K562 (cell line): ENCODE results near the gene DIP2C.

ENCODE experiments used
- CBX5 ChIP-seq: IDR thresholded peaks from 2 replicates; pipeline ENCODE4 v1.6.1; 2014; ENCODE audit warnings: low read depth, borderline replicate concordance
- MCM2 ChIP-seq: fragments of 450-650 bp; IDR thresholded peaks from 2 replicates; pipeline ENCODE4 v1.6.1; 2017; ENCODE audit warnings: low read depth, mild to moderate bottlenecking
- NFRKB ChIP-seq: fragments of 450-650 bp; IDR thresholded peaks from 2 replicates; pipeline ENCODE4 v1.6.1; 2016; ENCODE audit warnings: low read depth
- POLR2A ChIP-seq: fragments of 450-650 bp; conservative IDR thresholded peaks from 2 replicates; pipeline ENCODE4 v1.6.1; 2016
- THAP7 ChIP-seq: fragments of 250-450 bp; sonication (Bioruptor Pico); IDR thresholded peaks from 2 replicates; pipeline ENCODE4 v1.5.0; 2021
- ZNF354B ChIP-seq: fragments of 250-450 bp; sonication (Bioruptor Pico); IDR thresholded peaks from 2 replicates; pipeline ENCODE4 v1.4.0; 2020
- ZNF551 ChIP-seq: fragments of 250-450 bp; sonication (Bioruptor Pico); IDR thresholded peaks from 2 replicates; pipeline ENCODE4 v1.5.0; 2021; ENCODE audit warnings: mild to moderate bottlenecking, moderate library complexity
- TF ChIP-seq, protein P1 (sequence below), 2 experiments: fragments of 450-650 bp; formaldehyde crosslinking in 1 of 2; IDR thresholded peaks; 2 replicates each; pipeline versions ENCODE4 v1.4.0 to v1.6.1; 2014 to 2020; ENCODE audit warnings: mild to moderate bottlenecking in 2 of 2, borderline replicate concordance in 1 of 2, low read depth in 1 of 2
- TF ChIP-seq, protein P2 (sequence below): fragments of 250-450 bp; sonication (Bioruptor Pico); IDR thresholded peaks from 2 replicates; pipeline ENCODE4 v1.8.0; 2021; ENCODE audit warnings: moderate library complexity, mild to moderate bottlenecking, inconsistent platforms
- TF ChIP-seq, protein P3 (sequence below), 3 experiments: IDR thresholded peaks in 2 of 3; conservative IDR thresholded peaks in 1 of 3; 2 replicates each; pipeline ENCODE4 v1.5.1; 2011 to 2012; ENCODE audit warnings: low read length in 3 of 3, mild to moderate bottlenecking in 3 of 3, control low read depth in 2 of 3, improper control_type of control experiment in 1 of 3, inconsistent platforms in 1 of 3, low read depth in 1 of 3, mixed read lengths in 1 of 3, moderate library complexity in 1 of 3; ENCODE audit not compliant: insufficient read depth in 2 of 3
- TF ChIP-seq, protein P4 (sequence below): sonication (generic); formaldehyde crosslinking; IDR thresholded peaks from 2 replicates; pipeline ENCODE4 v1.9.0; 2022; ENCODE audit warnings: mild to moderate bottlenecking, missing genetic modification reagents

DNA sequence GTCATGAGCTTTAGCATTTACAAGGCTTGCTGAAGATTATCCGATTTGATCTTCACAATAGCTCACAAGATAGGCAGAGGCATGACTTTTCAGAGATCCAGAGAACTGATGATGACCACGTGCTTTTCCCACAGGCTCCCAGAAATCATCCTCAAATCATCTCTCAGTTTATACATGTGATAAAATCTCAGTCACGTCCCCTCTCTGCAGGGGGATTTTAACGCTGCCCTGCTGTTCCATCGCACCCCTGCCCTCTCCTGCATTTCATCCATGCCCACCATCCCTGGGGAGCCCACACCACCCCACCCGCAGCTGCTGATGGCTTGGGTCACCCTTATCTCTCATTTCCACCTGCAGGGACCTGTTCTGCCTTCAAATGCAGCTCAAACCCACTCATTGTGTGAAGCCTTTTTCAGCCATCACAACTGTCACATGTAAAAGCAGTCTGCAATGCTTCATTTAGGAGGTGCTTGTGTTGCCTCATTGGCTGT lies 141.8 kb downstream of the DIP2C start:
- TF ChIP-seq, protein P1, sequence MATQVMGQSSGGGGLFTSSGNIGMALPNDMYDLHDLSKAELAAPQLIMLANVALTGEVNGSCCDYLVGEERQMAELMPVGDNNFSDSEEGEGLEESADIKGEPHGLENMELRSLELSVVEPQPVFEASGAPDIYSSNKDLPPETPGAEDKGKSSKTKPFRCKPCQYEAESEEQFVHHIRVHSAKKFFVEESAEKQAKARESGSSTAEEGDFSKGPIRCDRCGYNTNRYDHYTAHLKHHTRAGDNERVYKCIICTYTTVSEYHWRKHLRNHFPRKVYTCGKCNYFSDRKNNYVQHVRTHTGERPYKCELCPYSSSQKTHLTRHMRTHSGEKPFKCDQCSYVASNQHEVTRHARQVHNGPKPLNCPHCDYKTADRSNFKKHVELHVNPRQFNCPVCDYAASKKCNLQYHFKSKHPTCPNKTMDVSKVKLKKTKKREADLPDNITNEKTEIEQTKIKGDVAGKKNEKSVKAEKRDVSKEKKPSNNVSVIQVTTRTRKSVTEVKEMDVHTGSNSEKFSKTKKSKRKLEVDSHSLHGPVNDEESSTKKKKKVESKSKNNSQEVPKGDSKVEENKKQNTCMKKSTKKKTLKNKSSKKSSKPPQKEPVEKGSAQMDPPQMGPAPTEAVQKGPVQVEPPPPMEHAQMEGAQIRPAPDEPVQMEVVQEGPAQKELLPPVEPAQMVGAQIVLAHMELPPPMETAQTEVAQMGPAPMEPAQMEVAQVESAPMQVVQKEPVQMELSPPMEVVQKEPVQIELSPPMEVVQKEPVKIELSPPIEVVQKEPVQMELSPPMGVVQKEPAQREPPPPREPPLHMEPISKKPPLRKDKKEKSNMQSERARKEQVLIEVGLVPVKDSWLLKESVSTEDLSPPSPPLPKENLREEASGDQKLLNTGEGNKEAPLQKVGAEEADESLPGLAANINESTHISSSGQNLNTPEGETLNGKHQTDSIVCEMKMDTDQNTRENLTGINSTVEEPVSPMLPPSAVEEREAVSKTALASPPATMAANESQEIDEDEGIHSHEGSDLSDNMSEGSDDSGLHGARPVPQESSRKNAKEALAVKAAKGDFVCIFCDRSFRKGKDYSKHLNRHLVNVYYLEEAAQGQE (IDR thresholded peaks at IDR 0.05; ENCODE audit: borderline replicate concordance): no peak
- TF ChIP-seq, protein P1 (CRISPR knock-in tag; IDR thresholded peaks at IDR 0.05; ENCODE audit: low read depth): no peak
- TF ChIP-seq MCM2 (no peak), NFRKB (no peak), POLR2A (no peak), ZNF551 (no peak), CBX5 (no peak), ZNF354B (CRISPR knock-in tag) (no peak), THAP7 (no peak)
- TF ChIP-seq, protein P2, sequence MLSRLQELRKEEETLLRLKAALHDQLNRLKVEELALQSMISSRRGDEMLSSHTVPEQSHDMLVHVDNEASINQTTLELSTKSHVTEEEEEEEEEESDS (CRISPR knock-in tag): no peak
- TF ChIP-seq, protein P3, sequence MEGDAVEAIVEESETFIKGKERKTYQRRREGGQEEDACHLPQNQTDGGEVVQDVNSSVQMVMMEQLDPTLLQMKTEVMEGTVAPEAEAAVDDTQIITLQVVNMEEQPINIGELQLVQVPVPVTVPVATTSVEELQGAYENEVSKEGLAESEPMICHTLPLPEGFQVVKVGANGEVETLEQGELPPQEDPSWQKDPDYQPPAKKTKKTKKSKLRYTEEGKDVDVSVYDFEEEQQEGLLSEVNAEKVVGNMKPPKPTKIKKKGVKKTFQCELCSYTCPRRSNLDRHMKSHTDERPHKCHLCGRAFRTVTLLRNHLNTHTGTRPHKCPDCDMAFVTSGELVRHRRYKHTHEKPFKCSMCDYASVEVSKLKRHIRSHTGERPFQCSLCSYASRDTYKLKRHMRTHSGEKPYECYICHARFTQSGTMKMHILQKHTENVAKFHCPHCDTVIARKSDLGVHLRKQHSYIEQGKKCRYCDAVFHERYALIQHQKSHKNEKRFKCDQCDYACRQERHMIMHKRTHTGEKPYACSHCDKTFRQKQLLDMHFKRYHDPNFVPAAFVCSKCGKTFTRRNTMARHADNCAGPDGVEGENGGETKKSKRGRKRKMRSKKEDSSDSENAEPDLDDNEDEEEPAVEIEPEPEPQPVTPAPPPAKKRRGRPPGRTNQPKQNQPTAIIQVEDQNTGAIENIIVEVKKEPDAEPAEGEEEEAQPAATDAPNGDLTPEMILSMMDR (IDR thresholded peaks at IDR 0.05 in 2 of 3, conservative IDR thresholded peaks at IDR 0.05 in 1 of 3; ENCODE audit: insufficient read depth in 2 of 3, low read depth in 1 of 3, low read length in 3 of 3): no peak
- TF ChIP-seq, protein P4, sequence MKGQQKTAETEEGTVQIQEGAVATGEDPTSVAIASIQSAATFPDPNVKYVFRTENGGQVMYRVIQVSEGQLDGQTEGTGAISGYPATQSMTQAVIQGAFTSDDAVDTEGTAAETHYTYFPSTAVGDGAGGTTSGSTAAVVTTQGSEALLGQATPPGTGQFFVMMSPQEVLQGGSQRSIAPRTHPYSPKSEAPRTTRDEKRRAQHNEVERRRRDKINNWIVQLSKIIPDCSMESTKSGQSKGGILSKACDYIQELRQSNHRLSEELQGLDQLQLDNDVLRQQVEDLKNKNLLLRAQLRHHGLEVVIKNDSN: no peak
